GM18505 (cell line): ENCODE results near the gene ARHGAP10.

Source experiments
- ATAC-seq: cut with Tn5 transposase; IDR thresholded peaks from one replicate; pipeline ENCODE4 v1.9.1; 2021; ENCODE audit not compliant: unreplicated experiment
- POLR2A ChIP-seq: IDR thresholded peaks from 4 replicates; pipeline ENCODE4 v1.6.1; 2011; ENCODE audit warnings: borderline replicate concordance; ENCODE audit not compliant: insufficient read depth, insufficient read length; ENCODE audit errors: extremely low read depth

ARHGAP10 gene

DNA sequence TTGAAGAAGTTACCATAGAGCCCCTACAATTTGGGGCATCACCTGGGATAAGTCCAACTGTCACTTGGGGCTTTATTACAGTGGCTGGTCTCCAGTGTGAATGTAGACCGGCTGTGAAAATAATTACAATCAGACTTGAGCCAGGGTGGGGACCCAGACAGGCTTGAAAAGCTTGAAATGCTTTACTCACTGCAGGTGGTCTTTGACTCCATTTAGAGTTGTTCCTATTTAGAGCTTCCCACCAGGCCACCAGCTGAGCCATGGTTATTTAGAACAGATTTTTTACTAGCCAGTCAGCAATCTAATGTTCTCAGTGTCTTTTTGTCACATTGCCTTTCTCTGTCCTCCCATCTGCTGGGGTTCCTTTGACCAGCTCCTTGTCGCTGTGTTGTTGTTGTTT is 5.7 kb downstream of the ARHGAP10 start:
- TF ChIP-seq POLR2A: no peak
- no peak for ATAC-seq

DNA sequence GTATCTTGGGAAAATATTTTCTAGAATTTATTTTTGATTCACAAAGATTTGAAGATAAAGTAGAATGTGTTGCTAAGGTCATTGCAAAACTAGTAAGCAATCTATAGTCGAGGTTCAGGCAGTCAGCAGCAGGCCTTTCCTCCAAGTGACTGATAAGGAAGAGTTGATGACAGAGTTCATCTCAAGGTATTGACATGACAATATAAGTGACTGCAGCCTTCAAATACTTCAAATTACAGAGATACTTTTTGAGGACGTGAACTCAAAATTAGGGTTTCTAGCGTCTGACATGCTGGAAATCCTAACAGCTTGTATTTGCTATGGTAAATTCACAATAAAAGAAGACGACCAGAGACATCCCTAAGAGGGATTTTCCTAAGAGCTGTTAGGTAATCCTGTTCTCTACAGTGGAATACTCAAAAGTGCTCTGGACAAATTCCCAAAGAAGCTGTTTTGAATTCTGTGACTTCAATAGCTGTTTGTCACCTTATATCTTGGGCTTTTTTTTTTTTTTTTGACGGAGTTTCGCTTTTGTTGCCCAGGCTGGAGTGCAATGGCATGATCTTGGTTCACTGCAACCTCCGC is 7.4 kb downstream of the ARHGAP10 start:
- TF ChIP-seq POLR2A: no peak
- ATAC-seq: no peak

DNA sequence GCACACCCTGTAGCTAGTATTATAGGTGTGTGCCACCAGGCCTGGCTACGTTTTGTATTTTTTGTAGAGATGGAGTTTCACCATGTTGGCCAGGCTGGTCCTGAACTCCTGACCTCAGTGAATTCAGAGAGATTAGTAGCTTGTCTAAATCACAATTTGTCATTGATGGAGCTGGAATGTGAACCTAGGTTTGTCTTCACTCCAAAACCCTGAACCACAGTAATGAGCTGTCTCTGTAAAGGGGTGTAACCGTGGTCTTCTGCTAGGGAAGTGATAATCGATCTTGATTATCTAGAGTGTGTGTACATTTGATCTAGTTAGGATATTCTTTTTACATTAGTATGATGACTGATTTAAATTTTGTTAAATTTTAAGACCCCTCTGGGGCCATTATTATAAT is 8.3 kb downstream of the ARHGAP10 start:
- no peak for ATAC-seq
- no peak for TF ChIP-seq POLR2A

DNA sequence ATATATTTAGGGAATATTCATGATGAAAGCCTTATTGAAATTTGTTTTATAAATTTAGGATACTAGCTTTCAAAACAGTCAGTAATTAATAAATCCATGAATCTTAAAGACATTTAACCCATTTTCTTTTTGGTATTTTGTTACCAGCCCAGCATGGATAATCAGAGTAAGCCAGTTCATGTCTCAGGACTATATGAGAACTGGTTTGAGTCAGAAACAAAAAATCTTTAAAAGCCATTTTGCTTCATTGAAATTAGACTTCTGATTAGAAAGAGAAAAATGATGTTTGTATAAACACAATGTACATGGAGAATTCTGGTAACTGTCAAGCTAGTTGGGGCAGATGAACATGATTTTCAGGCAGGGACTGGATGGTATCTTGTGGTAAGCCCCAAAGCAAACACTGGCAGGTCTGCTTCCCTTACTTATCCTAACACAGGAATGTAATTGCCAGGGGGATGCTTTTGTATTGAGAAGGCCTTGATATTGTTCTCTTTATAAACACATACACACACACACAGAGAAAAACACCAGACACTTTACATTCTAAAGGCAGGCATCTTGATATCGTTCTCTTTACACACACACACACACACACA is 9.4 kb downstream of the ARHGAP10 start:
- no peak for ATAC-seq
- TF ChIP-seq POLR2A: no peak

DNA sequence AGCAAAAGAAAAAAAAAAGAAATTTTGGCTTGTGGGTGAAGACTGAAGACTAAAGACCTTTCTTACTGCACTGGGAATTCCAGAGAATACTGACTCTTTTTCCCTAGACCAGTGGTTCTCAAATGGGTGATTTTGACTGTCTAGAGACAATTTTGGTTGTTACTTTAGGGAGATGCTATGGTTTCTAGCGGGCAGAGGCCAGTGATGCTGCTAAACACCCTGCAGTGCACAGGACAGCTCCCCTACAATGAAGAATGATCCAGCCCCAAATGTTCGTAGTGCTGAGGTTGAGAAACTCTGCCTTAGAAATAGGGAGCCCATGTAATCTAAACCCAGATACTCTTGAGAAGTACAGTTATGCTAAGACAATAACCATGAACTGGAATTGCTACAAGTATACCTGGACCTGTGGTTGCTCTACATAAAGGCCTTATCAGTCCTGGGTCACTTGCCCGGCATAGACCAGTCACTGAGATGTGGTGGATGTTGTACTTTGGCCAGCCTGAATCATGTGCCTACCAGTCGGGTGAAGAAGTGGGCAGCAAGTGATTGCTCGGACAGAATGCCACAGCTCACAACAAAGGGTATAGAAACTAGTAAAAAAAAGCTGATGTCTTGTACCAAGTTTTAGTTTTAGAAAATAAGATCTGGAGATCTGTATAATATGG is 16.0 kb downstream of the ARHGAP10 start:
- no peak for ATAC-seq
- no peak for TF ChIP-seq POLR2A

DNA sequence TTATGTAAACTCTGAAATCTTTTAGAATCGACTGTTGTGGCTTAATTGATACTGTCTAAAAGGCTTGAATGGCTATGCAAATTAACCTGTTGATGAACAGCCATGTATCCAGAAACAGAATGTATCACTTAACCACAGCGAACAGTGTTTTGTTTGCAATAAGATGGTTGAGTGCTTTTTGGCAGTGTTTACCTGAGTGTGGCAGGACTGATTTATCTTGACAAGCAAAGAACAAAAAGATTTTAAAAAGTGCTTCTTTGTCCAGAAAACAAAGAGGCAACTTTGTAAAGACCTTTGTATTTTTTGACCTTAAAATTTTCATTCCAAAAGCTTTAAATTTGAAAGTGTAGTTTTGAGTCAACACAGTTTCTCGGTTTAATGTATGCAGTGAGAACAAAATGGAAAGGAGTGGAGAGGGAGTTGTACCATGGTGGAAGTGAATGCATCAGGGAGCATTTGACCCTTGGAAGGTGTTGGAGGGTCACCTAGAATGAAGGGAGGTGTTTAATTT is 18.0 kb downstream of the ARHGAP10 start:
- peak; percentile 94 for ATAC-seq
- no peak for TF ChIP-seq POLR2A

DNA sequence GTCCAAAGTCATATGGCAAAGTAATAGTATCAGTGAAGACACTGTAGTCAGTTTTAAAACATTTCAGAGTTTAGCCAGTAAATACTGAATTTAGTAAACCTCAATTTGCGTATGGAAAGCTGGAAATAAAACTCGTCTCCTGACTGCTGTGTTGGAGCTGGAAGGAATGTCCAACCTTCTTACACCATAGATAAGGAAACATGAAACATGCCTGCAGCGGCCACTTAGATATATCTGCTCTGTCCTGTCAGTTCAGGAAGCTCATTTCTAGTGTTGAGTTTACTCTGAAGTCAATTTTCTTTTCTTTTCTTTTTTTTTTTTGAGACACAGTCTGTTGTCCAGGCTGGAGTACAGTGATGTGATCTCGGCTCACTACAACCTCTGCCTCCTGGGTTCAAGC is 21.2 kb downstream of the ARHGAP10 start:
- ATAC-seq: no peak
- TF ChIP-seq POLR2A: no peak

DNA sequence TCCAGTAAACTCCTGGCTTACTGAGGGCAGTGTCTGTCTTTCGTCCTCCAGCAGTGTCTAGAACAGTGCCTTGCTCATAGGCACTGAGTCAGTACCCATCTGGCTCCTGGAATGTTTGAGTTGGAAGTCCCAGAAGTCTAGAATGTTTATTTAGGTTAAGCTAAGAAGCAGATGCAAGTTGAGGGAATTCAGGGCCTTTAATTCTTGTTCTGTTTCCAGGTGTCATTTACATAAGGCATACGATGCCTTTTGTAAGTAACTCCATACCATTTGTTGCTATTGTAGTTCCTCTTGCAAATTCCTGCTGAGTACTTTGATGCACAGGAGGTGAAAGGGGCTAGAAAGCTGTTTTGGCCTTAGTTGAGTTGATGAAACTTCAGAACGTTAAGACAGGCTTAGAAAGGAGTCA is 22.2 kb downstream of the ARHGAP10 start:
- TF ChIP-seq POLR2A: no peak
- ATAC-seq: no peak

DNA sequence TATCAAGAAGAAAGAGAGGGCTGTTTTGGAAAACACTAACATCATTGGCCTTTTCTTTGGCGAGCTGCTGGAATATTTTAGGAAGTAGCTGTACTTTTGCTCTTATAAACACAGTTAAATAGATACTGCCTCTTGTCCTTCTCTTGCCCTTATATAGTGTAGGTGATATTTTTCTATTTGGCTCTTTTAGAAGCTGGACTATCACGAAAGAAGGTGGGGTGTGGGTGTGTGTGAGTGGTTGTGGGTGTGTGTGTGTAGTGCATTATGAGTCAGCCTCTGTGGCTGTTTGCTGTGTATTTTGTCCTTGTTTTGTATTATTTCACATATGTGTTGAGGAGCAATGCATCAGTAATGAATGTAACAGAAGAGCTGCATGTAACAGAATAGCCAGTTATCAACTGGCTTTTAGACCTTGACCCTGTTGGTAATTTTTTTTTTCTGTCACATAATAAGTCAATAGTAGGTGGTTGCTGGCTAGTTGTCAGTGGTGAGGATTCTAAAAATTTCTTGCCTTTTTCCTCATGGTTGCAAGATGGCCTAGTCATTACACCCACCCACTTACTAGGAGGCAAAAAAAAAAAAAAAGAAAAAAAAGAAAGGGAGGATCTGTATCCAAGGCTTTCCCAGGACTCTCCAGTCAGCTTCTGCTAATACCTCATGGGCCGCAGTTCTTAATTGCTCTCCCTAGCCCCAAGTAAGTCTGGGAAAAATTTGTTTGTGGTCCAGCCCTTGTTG is 23.8 kb downstream of the ARHGAP10 start:
- no peak for ATAC-seq
- no peak for TF ChIP-seq POLR2A

DNA sequence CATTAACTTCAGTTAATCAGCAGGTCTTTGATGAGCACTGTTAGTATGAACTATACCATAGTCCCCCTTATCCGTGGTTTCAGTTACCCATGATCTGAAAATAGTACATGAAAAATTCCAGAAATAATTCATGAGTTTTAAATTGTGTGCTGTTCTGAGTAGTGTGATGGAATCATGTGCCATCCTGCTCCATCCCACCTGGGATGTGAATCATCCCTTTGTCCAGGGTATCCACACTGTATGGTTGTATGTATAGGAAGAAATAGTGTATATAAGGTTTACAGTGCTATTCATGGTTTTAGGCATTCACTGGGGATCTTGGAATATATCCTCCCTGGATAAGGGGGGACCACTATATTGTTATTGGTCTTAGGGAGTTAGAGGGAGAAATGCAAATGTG is 24.5 kb downstream of the ARHGAP10 start:
- ATAC-seq: no peak
- no peak for TF ChIP-seq POLR2A

DNA sequence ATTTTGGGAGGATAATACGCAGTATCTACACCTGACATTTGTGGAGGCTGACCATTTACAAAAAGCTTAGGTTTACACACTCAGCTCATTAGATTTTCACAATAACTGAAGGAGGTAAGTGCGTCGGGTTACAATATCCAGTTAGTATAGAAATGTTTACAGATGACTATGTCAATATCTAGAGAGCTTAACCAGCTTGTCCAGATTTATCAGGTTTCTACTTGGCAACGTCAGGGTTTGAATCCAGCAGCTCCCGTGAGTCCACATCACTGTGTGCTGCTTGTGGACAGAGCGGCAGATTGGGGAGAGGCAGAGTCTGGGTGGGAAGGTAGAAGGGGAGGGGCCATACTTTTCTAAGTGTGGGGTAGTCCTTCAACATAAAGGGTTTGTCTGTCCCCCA is 28.3 kb downstream of the ARHGAP10 start:
- no peak for ATAC-seq
- no peak for TF ChIP-seq POLR2A

DNA sequence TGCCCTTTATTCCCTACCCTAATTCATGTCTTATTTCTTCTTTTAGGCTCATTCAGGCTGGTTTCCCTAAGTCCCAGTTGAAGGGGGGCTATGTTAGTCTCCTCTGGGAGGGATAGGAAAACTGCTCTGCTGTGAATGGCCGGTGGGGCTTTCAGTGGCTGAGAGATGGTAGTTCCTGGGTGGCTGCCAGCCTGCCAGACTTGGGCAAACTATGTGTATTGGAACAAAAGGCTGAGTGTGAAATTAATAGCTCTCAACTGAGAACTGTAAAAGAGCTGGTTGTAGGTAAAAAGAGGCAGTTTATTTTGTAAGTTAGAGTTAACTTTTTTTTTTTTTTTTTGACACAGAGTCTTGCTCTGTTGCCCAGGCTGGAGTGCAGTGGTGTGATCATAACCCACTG is 28.8 kb downstream of the ARHGAP10 start:
- no peak for ATAC-seq
- TF ChIP-seq POLR2A: no peak

DNA sequence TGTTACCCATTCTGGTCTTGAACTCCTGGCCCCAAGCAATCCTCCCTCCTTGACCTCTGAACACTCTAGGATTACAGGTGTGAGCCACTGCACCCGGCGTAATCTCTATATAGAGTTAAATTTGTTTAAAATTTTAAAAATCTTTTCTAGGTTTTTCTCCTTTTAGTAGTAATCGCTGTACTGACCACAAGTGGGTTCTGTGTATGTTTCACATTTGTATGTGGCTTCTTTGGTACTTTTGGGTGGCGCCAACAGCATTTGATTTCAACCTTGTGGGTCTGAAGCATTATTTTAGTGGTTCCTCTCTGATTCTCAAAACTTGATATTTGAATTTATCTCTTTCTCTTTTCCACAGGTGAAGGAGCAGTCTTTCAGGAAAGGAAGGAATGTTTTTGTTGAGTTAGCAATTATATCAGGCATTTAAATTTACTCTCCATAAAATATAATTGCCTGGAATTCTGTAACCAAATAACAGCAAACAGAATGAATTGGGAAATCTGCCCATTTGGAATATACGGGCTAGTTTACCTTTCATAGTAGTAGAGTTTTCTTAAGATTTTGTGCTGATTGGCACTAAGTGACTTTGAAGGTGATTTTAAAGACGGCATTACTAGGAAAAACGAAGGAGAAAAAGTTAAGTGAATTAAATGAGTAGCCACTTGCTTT is 29.5 kb downstream of the ARHGAP10 start:
- TF ChIP-seq POLR2A: no peak
- no peak for ATAC-seq
